HG03196 (cell line): ENCODE results near the gene ZNF688.
"Not testable (repeated sequence)": the region's sequence is repeated elsewhere in the genome, so short reads cannot be mapped to it uniquely, and the experiment has no call there.

Experiments used
- ATAC-seq: cut with Tn5 transposase; IDR thresholded peaks from one replicate; pipeline ENCODE4 v1.9.1; 2021; ENCODE audit not compliant: unreplicated experiment

The ZNF688 gene

DNA sequence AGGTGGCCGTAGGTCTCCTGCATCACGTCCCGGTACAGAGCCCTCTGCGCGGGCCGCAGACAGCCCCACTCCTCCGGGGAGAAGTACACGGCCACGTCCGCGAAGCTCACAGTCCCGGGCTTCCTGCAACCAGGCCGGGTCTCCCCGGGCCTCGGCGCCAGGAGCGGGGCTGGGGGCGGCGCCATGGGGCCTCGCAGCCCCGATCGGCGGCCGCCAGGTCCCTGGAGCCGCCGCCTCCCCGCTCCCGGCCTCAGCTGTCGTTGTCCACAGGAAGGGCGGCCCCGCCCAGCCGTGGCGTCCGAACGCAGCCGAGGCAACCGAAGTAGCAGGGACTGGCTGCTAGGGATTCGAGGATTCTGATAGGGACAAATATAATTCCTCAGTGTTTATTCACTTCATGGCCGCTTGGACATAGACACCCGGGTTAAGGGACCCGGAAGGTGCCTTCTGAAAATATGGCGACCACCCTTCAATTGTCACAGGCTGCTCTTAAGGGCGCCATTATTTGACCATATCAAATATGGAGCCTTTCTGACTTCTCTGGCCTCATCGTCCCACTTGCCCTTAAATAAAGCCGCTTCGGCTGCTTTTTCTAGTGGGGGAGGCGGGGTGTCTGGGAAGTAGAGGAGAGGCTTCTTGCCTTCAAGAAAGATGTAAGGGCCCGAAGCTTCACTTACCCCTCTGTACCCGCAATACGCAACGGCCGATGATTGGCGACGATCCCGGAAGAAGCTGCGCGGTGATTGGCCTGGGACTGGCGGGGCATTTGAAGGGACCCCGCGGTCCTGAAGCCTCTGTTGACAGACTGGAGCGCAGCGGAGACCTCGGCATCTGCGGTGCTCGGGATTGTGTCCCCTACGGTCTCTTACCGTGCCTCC lies at the start of gene ZNF688:
ZNF688 (minus strand) TSS at position 270 of the 878 bp plus-strand sequence; CDS start at position 185, 85 bp downstream.
- ATAC-seq = peak; percentile 67

DNA sequence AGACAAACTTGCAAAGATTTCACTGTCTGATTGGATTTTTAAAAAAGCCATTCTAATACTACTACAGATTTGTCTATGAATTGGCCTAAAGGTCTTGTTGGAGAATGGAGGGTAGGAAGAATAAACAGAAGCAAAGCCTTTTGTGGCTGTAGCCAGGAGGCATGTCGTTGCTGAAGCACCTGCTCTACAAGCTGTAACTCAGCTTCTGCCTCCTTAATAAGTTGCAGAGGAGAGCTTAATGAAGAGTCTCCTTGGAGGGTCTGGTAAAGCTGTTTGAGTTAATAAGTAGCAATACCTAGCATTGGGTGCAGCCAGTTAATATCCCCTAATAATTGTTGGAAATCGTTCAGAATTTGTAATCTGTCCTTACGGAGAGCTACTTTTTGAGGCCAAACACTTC lies 48.7 kb upstream of the ZNF688 start:
- no peak for ATAC-seq

DNA sequence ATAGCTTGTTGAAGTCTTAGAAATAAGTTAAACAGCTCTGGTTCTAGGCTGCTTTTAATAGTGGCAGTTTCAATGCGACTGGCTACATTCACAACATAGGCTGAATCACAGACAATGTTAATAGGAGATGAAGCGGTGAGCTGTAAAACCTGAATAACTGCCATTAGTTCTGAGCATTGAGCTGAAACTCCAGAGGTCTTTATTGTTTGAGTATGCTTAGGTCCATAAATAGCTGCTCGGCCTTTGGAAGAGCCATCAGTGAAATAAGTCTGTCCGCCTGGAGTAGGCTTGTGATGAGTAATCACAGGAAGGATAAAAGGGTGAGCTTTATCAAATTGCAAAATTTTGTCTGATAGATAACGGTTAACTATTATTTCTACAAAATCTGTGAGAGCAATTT lies 48.1 kb upstream of the ZNF688 start:
- no peak for ATAC-seq

DNA sequence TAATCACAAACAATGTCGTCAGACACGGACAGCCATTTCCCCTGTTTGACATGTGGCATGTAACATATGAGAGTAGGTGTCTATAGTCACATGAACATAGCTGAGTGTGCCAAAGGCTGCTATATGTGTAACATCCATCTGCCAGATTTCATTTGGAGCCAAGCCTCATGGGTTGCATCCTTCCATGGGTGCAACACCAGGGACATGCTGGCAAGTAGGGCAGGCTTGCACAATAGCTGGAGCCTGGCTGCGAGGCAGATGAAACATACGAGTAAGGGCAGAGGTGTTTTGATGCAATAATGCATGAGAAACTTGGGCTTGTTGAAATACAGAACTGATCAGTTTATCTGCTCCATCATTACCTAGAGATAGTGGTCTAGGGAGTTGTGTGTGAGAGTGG lies 47.7 kb upstream of the ZNF688 start:
- no peak for ATAC-seq

DNA sequence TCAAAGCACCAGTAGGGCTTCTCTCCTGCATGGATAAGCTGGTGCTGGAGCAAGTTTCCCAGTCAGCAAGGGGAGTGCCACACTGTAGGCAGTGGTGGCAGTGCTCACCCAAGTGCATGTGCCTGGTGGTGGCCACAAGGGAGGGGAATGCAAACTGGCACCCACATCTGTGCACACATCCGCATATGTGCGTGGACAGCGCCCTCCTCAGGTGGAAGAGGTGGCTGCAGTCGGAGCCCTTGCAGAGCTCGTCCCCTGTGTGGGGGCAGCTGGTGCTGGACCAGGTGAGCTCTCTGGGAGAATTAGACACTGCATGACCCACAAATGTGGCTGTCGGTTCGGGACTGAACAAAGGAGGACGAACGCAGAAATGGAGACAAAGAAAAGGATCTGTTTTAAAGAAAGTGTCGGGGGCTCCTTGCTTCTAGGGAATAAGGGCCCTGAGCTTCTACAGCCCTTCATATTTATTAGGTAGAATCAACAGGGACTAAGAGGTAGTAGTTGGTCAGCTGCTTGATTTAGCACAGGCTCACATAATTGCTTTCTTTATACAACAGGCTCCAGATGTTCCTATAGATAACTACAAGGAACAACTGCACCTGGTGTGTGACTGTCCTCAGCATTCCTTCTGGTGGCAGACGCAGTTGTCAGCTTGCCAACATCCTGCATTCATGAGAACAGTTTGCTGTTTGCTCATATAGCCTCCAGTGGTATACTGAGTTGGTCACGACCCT lies 44.0 kb upstream of the ZNF688 start:
- ATAC-seq = no peak

DNA sequence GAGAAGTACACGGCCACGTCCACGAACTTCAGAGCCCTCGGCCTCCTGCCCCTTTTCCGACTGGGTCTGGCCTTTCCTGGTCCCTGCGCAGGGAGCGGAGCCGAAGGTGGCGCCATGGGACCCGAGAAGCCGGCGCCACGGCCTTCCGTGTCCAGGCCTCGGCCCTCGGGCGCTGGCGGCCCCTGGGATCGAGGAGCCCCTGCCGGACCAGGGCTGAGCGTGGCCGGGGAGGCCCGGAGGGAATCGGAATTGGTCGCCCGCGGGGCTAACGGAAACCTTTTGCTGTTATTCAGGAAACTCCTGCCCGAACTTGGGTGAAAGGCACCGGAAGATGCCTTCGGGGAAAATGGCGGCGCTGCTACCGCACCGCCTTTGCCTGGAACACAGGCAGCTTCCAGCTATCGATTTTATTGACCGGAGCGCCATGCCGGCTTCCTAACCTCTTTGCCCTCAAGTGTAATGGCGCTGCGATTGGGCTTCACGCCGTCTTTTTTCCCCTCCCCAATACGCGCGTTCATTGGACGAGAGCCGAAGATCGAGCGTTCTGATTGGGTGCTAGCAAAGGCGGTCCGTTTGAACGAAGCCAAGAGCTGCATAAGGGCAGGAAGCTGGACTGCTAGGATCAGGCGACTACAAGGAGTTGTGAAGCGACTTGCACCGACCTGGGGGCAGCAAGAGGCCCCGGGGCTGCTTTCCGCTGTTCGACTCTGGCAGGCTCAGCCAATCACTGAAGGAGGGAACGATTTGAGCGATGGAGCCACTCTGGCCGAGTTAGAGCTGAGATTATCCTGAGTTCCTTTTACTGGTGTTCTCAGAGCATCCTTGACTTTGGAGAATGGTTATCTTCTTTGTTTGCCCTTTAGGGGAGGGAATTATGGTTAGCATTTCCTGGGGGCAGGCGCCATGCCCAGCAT lies 38.7 kb upstream of the ZNF688 start, which contains the start of gene ZNF689:
ZNF689 (minus strand) TSS at position 464 of the 914 bp plus-strand sequence; CDS start at position 116, 348 bp downstream.
- ATAC-seq = peak; percentile 86

DNA sequence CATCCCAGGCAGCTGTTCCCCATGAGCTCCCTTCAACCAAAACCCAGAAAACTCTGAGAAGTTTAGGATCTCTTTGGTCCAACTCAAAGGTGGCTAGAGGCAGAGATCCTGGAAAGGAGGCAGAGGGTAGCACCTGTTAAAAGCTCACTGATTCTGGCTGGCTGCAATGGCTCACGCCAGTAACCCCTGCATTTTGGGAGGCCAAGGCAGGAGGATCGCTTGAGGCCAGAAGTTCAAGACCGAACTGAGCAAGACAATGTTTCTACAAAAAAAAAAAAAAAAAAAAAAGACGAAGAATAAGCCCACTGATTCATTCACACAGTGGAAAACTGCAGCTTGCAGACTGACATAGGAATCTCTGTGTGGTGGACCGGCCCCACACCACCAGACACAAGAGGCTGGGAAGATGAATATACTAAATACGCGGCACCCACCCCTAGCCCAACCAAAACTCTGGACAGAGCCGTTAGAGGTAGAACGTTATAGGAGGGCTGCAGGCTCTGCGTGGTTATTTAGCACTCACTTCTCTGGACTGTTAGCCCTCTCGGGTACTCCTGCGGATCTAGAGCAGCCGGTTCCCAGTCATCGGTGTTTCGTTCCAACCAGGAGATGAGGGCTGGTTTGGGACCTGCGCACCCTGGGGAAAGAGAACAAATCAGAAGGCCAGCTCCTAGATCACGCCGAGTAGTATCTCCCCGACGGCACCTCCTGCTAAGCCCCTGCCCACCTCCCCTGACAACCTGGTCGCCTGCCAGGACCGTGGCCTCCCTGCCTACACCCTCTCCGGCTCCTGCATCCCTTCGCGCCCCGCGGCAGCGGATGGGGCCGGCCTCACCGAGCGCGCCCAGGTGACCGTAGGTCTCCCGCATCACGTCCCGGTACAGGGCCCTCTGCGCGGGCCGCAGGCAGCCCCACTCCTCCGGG lies 37.8 kb upstream of the ZNF688 start:
- ATAC-seq = peak; percentile 21

DNA sequence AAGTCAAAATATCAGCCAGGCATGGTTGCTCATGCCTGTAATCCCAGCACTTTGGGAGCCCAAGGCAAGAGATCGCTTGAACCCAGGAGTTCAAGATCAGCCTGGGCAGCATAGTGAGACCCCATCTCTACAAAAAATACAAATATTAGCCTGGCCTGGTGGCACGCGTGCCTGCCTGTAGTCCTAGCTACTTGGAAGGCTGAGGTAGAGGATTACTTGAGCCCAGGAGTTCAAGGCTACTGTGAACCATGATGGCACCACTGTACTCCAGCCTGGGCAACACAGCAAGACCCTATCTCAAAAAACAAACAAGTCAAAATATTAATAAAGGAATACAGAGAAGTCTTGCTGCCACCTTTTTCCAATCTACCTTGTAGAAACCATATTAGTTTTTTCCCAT lies 34.5 kb upstream of the ZNF688 start:
- no peak for ATAC-seq

DNA sequence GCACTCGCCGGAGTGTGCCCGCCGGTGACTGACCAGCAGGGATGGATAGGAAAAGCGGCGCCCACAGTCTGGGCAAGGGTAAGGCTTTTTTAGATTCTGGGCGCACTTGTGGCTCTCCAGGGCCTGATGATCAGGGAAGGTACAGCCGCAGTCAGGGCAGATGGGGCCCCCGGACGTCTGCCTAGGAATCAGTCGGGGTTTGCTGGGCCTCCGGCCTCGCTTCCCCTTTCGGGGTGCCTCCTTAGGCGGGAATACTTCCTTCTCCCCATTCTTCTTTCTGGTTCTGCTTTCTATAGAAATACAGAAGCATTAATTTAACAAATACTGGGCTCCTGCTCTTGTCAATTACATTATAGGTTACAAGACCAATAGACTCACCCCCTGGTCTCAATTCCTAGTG lies 33.6 kb upstream of the ZNF688 start:
- no peak for ATAC-seq

DNA sequence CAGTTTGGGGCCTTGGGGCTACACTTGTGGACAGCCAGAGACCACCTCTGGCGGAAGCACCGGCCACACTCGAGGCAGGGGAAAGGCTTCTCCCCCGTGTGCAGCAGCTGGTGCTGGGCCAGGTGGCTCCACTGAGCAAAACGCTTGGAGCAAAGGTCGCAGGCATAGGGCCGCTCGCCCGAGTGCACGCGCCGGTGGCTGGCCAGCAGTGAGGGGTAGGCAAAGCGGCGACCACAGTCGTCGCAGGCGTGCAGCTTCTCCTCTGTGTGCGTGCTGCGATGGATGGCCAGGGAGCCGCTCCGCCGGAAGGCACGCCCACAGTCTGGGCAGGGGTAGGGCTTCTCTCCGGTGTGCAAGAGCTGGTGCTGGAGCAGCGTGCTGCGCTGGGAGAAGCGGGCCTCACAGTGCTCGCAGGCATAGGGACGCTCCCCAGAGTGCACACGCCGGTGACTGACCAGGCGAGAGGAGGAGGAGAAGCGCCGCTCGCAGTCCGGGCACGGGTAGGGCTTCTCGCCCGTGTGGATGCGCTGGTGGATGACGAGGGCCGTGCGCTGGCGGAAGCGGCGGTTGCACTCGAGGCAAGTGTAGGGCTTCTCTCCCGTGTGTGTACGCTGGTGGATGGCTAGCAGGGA lies 32.9 kb upstream of the ZNF688 start:
- no peak for ATAC-seq

DNA sequence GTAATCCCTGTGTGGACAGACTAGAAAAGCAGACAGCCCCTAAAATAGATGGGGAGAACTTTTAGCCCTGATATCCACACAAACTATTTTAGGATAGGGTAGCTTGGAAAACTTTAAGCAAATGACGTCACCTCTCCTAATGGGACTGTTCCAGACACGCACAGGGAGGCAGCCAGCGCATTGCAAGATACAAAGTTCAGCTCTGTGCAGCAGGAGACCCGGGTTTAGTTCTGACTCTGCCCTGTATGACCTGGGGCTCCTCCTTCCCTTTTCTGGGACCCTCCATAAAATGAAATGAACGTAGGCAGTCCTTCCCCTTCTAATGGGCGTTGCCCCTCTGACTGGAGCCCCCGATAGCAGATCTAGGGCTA lies 32.4 kb upstream of the ZNF688 start:
- no peak for ATAC-seq

DNA sequence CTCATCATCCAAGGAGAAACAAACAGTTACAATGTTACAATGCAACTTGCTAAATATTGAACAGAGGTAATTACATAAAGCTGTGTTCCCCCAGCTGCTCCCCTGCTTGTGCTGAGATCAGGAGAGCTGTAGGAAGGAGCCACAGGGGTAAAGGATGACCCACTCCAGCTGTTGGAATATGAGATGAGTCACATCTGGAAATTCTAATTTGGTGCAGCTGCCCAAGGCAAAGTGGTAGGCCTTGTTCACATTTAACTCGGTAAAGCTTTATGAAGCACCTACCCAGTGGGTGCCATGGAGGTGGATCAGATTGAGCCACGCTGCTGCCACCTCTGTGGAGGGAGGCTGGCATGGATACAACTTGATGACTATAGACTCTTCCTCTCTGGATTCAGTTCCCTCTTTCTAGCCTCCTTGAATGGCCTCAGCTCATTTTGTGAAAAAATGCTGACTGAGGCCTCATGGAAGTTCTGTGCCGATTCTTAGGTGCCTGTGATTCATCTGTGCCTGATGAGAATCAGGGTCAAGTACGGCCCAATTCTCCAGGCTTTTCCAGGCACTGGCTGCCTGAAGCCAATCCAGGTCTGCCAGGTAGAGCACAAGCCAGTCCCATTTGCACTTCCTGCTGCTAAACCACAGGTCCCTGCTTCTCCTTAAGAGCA lies 31.2 kb upstream of the ZNF688 start:
- no peak for ATAC-seq

DNA sequence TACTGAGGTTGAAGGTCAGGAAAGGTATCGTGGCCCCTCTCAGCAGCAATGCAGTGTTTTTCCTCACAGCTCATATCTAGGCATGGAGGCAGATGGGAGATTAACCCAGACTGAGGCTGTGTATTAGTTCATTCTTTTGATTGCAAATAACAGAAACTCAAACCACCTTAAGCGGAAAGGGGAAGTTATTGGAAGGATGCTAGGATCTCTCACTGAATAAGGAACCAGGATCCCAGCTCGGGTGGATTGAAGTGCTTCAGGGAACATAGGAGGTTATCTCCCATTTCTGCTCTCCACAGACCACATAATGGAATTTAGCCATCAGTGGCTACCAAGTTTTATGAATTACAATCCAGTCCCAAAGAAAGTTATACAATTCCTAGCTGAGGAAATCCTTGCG lies 30.5 kb upstream of the ZNF688 start:
- ATAC-seq = no peak

DNA sequence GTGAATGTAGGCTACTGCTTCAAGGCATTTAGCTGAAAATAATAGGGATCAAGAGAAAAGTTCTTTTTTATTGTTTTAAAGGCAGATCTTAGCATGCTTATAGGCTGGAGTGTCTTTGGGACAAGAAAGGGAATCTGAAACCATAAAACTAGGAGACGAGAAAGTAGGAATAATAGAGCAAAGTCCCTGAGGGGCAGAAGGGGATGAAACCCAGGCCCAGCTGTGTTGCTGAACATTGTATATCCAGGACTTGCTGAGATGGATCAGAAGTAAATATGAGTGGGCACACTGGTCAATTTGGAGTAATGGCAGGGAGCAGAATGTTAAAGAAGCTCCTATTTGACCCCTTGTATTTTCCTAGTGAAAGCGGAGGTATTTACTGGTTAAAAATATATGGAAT lies 29.4 kb upstream of the ZNF688 start:
- no peak for ATAC-seq

DNA sequence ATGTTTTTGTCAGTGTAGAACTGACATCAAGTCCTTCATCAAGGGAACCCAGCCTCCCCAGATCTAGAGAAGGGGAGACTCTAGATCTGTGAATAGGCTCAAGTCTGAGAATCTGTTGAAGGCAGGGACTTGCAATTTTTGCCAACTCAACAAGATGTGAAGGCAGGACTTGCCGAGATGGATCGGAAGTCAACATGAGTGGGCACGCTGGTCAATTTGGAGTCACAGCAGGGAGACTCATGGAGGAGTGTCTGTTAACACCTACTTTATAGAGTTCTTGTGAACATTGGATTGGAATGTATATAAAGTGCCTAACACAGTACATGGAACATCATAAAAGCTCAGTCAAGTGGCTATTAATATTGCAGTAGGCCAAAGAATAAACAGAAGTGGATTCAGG lies 28.7 kb upstream of the ZNF688 start:
- ATAC-seq = no peak

DNA sequence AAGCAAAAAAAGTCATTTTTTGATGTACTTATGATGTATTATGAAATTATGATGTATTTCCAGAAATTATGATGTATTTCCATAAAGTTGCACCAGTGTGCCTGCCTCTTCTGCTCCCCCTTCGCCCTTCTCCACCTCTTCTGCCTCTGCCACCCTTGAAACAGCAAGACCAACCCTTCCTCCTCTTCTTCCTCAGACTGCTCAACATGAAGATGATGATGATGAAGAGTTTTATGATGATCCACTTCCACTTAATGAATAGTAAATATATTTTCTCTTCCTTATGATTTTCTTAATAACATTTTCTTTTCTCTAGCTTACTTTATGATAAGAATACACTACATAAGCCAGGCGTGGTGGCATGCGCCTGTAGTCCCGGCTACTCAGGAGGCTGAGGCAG lies 21.4 kb upstream of the ZNF688 start:
- no peak for ATAC-seq

DNA sequence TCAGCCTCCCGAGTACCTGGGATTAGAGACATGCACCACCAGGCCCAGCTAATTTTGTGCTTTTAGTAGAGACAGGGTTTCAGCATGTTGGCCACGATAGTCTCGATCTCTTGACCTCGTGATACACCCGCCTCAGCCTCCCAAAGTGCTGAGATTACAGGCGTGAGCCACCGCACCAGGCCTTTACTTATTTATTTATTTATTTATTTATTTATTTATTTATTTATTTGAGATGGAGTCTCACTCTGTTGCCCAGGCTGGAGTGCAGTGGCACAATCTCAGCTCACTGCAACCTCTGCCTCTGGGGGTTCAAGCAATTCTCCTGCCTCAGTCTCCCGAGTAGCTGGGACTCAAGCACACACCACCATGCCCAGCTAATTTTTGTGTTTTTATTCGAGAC lies 19.4 kb upstream of the ZNF688 start:
- not testable (repeated sequence) for ATAC-seq

DNA sequence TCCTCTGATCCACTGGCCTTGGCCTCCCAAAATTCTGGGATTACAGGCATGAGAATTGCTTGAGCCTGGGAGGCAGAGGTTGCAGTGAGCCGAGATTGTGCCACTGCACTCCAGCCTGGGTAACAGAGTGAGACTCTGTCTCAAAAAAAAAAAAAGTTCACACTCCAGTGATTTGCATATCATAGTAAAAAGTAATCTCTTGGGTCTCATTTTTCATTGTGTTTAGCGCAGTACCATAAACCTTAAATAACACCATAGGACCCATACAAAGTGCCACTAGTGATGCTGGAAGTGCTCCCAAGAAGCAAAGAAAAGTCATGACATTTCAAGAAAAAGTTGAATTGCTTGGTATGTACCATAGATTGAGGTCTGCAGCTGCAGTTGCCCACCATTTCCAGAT lies 18.1 kb upstream of the ZNF688 start:
- ATAC-seq = not testable (repeated sequence)

DNA sequence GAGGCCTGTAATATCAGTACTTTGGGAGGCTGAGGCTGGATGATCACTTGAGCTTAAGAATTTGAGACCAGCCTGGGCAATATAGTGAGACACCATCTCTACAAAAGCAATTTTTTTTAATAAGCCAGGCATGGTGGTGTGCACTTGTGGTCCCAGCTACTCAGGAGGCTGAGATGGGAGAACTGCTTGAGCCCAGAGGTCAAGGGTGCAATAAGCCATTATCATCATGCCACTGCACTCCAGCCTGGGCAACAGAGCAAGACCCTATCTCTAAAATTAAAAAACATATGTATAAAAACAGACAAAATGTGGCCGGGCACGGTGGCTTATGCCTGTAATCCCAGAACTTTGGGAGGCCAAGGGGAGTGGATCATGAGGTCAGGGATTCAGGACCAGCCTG lies 17.1 kb upstream of the ZNF688 start:
- no peak for ATAC-seq
